ENCODE results near the gene TUFT1. TPM values are rescaled to one million over a fixed set of nuclear protein-coding genes. Genes with fewer than 3 reads are reported as not detected.
"Not testable (repeated sequence)": the region's sequence is repeated elsewhere in the genome, so short reads cannot be mapped to it uniquely, and the experiment has no call there.

Gene TUFT1
- polyA plus RNA-seq, 5 donors: 6.5 to 8.9 (median 7.1) TPM

GRCh38 chr1:151511636-151512215 lies 28.4 kb upstream of the TUFT1 start:
- no peak for DNase-seq

- no peak for DNase-seq
Measured at GRCh38 chr1:151512326-151512725, 27.8 kb upstream of the TUFT1 start.

DNA sequence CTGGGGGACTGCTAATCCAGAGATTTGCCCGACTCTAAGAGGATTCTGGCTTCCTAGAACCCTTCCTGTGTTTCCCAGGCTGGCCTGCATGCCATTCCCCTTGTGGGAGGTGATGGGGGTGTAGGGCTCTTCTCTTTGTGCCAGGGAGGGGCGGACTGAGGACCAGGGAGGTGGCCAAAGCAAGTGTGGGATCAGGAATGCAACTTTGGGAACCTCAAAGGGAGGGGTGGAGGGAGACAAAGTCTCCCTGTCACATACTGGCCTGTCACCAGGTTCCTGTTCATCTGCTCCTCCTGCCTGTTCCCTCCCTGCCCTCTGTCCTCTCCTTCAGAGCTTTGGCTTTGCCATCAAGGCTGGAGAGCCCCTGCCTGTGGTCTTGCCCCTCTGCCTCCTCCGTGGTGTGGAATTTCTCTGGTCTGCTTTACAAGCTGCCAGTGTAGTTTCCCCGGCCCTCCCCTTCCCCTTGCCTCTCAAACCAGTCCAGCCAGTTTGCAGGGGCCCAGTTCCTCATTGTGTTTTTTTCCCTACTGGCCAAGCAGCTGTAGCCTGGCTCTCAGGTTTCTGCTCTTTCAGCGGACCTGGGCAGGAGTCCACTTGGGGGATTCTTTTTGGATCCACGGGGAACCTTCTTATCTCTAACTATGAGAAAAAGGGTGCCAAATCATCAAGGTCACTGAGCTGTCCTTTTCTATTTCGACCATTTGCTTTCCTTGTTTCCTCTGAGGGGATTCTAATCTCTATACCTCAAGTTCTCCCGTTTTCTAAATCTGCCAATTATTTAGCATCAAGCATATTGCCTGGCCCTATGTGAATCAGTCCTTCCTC lies 27.1 kb upstream of the TUFT1 start:
- DNase-seq: peak; percentile 52 to 57

DNA sequence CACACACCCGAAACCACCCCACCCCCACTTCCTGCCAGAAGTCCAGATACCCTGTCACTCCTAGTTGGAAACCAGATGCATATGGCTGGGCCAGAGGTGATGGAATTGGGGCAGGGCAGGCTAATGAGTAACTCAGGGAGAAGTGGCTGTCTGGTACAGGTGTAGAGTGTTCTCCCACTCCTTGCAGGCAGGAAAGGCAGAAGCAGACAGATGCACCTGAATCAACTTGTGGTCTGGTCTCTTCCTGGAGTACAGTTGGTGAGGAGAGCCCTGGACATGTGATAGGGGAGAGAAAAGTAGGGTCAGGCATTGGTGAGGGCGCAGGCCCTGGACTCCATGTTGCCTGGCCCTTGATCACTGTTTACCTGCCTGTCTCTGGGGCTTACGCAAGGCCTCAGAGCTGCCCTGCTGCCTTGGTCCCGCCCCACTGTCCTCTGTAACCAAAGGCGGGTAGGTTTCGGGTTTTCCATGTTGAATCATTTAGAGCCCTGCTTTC lies 26.4 kb upstream of the TUFT1 start:
- peak; percentile 50 to 57 for DNase-seq

- no peak for DNase-seq
Measured at GRCh38 chr1:151514366-151514765, 25.7 kb upstream of the TUFT1 start.

DNA sequence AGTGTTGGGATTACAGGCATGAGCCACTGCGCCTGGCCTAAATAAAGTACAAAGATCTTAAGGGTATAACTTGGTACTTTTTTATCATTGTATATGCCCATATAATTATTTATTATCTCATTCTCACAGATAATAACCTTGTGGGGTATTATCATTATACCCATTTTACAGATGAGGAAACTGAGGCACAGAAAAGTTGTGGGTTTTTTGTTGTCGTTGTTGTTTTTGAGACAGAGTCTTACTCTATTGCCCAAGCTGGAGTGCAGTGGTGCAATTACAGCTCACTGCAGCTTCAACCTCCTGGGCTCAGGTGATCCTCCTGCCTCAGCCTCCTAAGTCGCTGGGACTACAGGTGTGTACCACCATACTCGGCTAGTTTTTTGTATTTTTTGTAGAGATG lies 24.8 kb upstream of the TUFT1 start:
- DNase-seq: no peak

DNA sequence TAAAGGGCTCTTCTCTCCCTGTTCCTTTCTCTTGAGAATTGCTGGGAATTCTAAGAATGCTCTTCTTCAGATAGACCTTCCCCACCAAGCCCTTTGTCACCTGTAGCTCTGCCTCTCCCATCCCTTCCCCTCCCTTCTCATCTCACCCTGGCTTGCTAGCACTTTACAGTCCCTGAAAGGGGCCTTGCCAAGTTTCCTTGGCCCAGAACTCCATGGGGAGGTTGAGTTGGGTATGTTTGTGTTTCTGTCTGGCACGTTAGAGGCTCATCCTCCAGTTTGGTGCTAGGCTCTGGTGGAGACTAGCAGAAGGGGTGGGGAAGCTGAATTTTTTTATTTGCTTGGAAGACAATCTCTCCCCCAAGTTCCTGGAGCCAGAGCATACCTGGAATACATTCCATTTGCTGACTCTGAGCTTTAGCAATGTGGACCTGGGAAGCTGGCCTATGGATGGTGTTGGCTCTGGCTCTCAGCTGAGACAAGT lies 24.0 kb upstream of the TUFT1 start:
- DNase-seq: no peak

- DNase-seq: no peak
Measured at GRCh38 chr1:151518431-151518830, 21.7 kb upstream of the TUFT1 start.

DNA sequence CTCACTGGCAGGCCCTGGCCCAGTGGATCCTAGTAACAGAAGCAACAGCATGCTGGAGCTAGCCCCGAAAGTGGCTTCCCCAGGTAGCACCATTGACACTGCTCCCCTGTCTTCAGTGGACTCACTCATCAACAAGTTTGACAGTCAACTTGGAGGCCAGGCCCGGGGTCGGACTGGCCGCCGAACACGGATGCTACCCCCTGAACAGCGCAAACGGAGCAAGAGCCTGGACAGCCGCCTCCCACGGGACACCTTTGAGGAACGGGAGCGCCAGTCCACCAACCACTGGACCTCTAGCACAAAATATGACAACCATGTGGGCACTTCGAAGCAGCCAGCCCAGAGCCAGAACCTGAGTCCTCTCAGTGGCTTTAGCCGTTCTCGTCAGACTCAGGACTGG lies 21.2 kb upstream of the TUFT1 start:
- no peak for DNase-seq

DNA sequence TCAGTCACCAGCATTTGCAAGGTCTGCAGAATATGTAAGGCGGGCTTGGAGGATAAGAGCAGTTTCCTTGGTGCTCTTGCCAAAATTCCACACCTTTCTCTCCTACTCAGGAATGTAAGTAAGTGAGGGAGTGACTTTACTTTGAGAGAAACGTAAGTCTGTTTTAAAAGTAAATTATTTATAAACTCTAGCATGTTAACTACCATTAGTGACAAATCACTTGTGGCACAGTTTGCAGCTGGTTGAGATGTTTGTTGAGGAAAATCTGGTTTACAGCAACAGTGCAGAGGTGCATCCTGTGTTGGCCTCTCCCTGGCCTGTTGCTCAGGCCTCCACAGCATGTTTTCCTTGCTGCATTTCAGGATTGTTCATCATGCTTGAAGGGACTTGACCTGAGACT lies 20.4 kb upstream of the TUFT1 start:
- DNase-seq: no peak

GRCh38 chr1:151520359-151520758 lies 19.8 kb upstream of the TUFT1 start:
- DNase-seq: no peak

- not testable (repeated sequence) for DNase-seq
Measured at GRCh38 chr1:151522427-151522826, 17.7 kb upstream of the TUFT1 start.

GRCh38 chr1:151523326-151523725 lies 16.8 kb upstream of the TUFT1 start:
- DNase-seq: no peak

GRCh38 chr1:151524736-151525135 lies 15.4 kb upstream of the TUFT1 start:
- DNase-seq: no peak

- no peak for DNase-seq
Measured at GRCh38 chr1:151526735-151527525, 13.2 kb upstream of the TUFT1 start.

GRCh38 chr1:151529211-151529702 lies 10.9 kb upstream of the TUFT1 start:
- no peak for DNase-seq

GRCh38 chr1:151529781-151530180 lies 10.3 kb upstream of the TUFT1 start:
- DNase-seq: no peak

- DNase-seq: no peak
Measured at GRCh38 chr1:151530461-151530860, 9.6 kb upstream of the TUFT1 start.

DNA sequence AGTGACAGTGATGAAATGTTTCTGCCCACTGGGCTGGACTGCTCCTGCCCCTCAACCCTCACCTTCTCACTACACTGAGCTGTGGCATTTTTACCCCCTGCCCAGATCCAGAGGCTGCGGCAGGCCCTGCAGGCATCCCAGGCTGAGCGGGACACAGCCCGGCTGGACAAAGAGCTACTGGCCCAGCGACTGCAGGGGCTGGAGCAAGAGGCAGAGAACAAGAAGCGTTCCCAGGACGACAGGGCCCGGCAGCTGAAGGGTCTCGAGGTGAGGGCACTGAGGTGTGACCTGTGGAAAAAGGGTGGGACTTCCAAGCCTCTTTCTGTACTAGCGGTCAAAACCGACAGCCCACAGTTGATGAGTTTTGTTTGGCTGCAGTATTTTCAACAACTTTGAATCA lies 6.2 kb upstream of the TUFT1 start:
- no peak for DNase-seq

DNA sequence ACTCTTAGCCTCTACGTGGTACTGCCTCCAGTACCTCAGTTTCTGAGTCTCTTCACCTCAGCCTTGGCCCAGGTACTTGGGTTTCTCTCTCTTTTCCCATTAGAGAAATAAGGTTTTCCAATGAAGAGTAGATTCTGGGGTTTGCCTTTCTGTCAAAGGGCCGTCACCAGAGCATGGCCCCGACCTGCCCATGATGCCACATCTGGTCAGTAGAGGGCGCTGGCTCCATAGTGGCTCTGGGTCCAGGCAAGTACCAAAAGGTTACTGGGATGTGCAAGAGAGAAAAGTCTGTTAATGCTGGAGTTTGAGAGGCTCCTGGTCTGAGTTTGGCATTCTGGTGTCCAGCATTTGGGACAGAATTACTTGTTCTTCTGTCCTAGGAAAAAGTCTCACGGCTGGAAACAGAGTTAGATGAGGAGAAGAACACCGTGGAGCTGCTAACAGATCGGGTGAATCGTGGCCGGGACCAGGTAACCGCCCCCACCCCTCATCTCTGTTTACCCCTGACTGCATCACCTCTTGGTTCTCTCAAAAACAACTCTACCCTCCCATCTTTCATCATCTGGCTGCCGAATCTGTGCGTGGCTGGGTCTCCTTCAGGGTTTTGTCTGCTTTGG lies 5.3 kb upstream of the TUFT1 start:
- DNase-seq: peak in 1 of 2 donors; percentile 26

Measured in right lung (tissue), 5 donors.